Measurements from ENCODE around the gene PRPSAP2. TPM values are rescaled to one million over a fixed set of nuclear protein-coding genes. Genes with fewer than 3 reads are reported as not detected.

PRPSAP2 gene
- total RNA-seq, 3 donors from 2014 or later, result 32.6 to 42.1 (median 35.0) TPM

Other genes starting within 250 kb of the PRPSAP2 start
- gene TBC1D28, start 213.7 kb upstream of the PRPSAP2 start, total RNA-seq, result not detected
- gene FOXO3B, start 175.8 kb upstream of the PRPSAP2 start, total RNA-seq, result 1 to 10 TPM; 1.9 to 5.0 (median 2.0) TPM
- not detected for gene FBXW10, start 114.1 kb upstream of the PRPSAP2 start, total RNA-seq
- 10 to 100 TPM; 34.4 to 42.7 (median 39.9) TPM for gene TVP23B, start 76.9 kb upstream of the PRPSAP2 start, total RNA-seq
- under 1 TPM in 1 of 3 donors, not detected in 2; 0.12 TPM for gene SLC5A10, start 94.0 kb downstream of the PRPSAP2 start, total RNA-seq
- 10 to 100 TPM; 18.9 to 40.4 (median 29.1) TPM for gene FAM83G, start 146.6 kb downstream of the PRPSAP2 start, total RNA-seq
- 1 to 10 TPM; 1.2 to 2.5 (median 1.8) TPM for gene GRAP, start 188.8 kb downstream of the PRPSAP2 start, total RNA-seq

All from mucosa of descending colon (tissue), 3 donors.